PC-3 (cell line): ENCODE data around the gene C2CD3.

Source experiments
- EZH2 ChIP-seq: fragments of 300-600 bp; sonication (generic); IDR thresholded peaks from one replicate; pipeline ENCODE4 v1.6.1; 2017; ENCODE audit warnings: antibody characterized with exemption, mild to moderate bottlenecking, low read length; ENCODE audit not compliant: unreplicated experiment
- EZH2phosphoT487 ChIP-seq: fragments of 300-600 bp; sonication (generic); IDR thresholded peaks from 2 replicates; pipeline ENCODE4 v1.6.1; 2018; ENCODE audit warnings: mild to moderate bottlenecking, antibody characterized with exemption, low read length, borderline replicate concordance
- TF ChIP-seq, protein P1 (sequence below): fragments of 300-600 bp; sonication (generic); conservative IDR thresholded peaks from 2 replicates; pipeline ENCODE4 v1.5.1; 2017; ENCODE audit warnings: antibody characterized with exemption, low read depth, mild to moderate bottlenecking, low read length

DNA sequence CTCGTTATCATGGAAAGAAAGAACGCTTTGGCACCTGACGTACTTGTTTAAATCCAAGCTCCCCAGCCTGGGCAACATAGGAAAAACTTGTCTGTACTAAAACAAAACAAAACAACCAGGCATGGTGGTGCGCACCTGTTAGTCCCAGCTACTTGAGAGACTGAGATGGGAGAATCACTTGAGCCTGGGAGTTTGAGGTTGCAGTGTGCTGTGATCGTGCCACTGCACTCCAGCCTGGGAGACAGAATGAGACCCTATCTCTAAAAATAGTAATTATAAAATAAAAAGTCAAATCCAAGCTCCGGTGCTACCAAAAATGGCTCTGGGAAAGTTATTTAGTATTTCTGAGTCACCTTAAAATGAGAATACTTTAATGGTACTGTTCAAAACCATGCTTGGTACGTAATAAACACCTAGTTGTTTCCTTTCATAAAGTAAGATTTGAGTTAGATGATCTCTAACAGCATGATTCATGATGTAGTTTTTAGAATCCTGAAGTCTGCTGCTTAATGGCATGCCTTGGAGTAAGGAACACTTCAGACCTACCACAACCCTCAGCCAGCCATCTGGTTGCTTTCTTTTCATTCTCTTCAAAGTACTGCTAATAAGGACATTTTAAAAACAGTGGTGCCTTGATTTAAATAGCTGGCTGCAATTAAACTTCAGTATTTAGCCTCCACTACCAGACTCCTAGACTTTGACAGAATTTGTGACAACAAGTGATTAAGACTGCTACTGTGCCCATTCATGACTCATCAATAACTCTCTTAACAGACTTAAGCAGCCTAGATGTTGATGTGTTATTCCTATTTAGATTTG lies 8.6 kb upstream of the C2CD3 start:
- TF ChIP-seq EZH2 (no peak), EZH2phosphoT487 (no peak)
- TF ChIP-seq, protein P1, sequence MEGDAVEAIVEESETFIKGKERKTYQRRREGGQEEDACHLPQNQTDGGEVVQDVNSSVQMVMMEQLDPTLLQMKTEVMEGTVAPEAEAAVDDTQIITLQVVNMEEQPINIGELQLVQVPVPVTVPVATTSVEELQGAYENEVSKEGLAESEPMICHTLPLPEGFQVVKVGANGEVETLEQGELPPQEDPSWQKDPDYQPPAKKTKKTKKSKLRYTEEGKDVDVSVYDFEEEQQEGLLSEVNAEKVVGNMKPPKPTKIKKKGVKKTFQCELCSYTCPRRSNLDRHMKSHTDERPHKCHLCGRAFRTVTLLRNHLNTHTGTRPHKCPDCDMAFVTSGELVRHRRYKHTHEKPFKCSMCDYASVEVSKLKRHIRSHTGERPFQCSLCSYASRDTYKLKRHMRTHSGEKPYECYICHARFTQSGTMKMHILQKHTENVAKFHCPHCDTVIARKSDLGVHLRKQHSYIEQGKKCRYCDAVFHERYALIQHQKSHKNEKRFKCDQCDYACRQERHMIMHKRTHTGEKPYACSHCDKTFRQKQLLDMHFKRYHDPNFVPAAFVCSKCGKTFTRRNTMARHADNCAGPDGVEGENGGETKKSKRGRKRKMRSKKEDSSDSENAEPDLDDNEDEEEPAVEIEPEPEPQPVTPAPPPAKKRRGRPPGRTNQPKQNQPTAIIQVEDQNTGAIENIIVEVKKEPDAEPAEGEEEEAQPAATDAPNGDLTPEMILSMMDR = no peak
